ENCODE measurements around the gene UGT1A1.

Gene UGT1A1

GRCh38 chr2:233758849-233759248 is 1.2 kb upstream of the UGT1A1 start:
- DNase-seq: no peak

GRCh38 chr2:233761040-233761769 is 1.1 kb downstream of the UGT1A1 start:
- DNase-seq: no peak

GRCh38 chr2:233764264-233764663 is 4.2 kb downstream of the UGT1A1 start:
- DNase-seq: no peak

- DNase-seq: no peak
Observed at GRCh38 chr2:233764761-233765160, 4.7 kb downstream of the UGT1A1 start.

GRCh38 chr2:233766416-233766815 is 6.3 kb downstream of the UGT1A1 start:
- DNase-seq: no peak

GRCh38 chr2:233768076-233768475 is 8.0 kb downstream of the UGT1A1 start:
- DNase-seq: no peak

GRCh38 chr2:233769260-233769659 is 9.2 kb downstream of the UGT1A1 start:
- DNase-seq: no peak

- DNase-seq: no peak
Observed at GRCh38 chr2:233772153-233772552, 12.1 kb downstream of the UGT1A1 start.

GRCh38 chr2:233772583-233772982 is 12.5 kb downstream of the UGT1A1 start:
- no peak for DNase-seq

- no peak for DNase-seq
Observed at GRCh38 chr2:233773854-233774253, 13.8 kb downstream of the UGT1A1 start.

GRCh38 chr2:233775414-233775813 is 15.3 kb downstream of the UGT1A1 start:
- DNase-seq: no peak

GRCh38 chr2:233778030-233778429 is 18.0 kb downstream of the UGT1A1 start, which contains the start of gene MROH2A:
Gene MROH2A (plus strand): TSS chr2:233778330. CDS start chr2:233779359, 1,029 bp downstream.
- DNase-seq: no peak

GRCh38 chr2:233779722-233780121 is 19.7 kb downstream of the UGT1A1 start:
- no peak for DNase-seq

- DNase-seq: no peak
Observed at GRCh38 chr2:233780771-233781170, 20.7 kb downstream of the UGT1A1 start.

GRCh38 chr2:233789554-233789953 is 29.5 kb downstream of the UGT1A1 start:
- DNase-seq: no peak

GRCh38 chr2:233791151-233791882 is 31.2 kb downstream of the UGT1A1 start:
- DNase-seq: no peak

GRCh38 chr2:233791883-233792329 is 31.8 kb downstream of the UGT1A1 start:
- no peak for DNase-seq

- no peak for DNase-seq
Observed at GRCh38 chr2:233792720-233793119, 32.6 kb downstream of the UGT1A1 start.

GRCh38 chr2:233793465-233794127 is 33.5 kb downstream of the UGT1A1 start:
- DNase-seq: no peak

GRCh38 chr2:233794128-233794658 is 34.1 kb downstream of the UGT1A1 start:
- DNase-seq: no peak

- no peak for DNase-seq
Observed at GRCh38 chr2:233795735-233796171, 35.7 kb downstream of the UGT1A1 start.

- DNase-seq: no peak
Observed at GRCh38 chr2:233796254-233796653, 36.2 kb downstream of the UGT1A1 start.

- no peak for DNase-seq
Observed at GRCh38 chr2:233798335-233799086, 38.4 kb downstream of the UGT1A1 start.
